DMS79 (cell line): ENCODE results near the gene LY9.

ENCODE experiments used
- DNase-seq: peaks from one replicate; lab custom pipeline; 2025; lab: John Stamatoyannopoulos, UW

The LY9 gene, protein sequence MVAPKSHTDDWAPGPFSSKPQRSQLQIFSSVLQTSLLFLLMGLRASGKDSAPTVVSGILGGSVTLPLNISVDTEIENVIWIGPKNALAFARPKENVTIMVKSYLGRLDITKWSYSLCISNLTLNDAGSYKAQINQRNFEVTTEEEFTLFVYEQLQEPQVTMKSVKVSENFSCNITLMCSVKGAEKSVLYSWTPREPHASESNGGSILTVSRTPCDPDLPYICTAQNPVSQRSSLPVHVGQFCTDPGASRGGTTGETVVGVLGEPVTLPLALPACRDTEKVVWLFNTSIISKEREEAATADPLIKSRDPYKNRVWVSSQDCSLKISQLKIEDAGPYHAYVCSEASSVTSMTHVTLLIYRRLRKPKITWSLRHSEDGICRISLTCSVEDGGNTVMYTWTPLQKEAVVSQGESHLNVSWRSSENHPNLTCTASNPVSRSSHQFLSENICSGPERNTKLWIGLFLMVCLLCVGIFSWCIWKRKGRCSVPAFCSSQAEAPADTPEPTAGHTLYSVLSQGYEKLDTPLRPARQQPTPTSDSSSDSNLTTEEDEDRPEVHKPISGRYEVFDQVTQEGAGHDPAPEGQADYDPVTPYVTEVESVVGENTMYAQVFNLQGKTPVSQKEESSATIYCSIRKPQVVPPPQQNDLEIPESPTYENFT

DNA sequence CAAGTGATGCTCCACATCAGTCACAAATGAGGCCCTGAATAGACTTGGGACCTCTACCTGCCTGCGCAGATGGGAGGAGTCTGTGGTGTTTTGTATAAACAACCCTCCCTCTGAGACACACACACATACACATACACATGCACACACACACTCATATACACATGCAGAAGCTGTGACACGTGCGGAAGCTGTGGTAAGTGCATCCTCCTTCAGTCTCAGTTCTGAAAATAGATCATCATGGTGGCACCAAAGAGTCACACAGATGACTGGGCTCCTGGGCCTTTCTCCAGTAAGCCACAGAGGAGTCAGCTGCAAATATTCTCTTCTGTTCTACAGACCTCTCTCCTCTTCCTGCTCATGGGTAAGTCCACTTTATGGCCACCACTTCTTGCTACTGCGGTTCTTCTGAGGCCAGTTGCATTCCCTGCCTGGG lies at the start of gene LY9:
LY9 (plus strand) TSS at position 224 of the 433 bp plus-strand sequence; CDS start at position 238, 14 bp downstream.
- no peak for DNase-seq

DNA sequence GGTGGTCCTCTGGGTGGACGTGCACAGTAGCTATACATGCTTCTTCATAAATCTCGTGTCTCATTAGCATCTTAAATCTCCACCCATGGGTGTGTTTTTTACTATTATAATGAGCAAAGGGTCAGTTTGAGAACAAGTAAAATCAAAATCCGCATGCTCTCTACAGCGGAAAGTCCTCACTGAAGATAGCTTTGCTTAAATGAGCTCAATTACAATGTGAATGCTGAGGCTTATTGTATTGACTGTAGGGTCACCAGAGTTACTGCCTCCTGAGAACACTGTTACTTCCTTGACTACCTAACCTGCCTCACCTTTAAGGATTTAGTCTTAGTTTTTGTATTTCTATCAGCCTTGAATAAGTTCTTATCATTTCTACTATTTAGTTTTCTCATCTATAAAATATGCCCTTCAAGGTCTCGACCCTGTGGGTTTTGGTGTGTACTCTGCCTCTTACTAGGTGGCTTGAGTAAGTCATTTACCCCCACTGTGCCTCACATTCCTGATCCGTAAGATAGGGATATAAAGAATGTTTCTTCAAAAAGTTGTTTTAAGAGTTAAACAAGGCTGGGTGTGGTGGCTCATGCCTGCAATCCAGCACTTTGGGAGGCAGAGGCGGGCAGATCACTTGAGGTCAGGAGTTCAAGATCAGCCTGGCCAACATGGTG lies 49.0 kb upstream of the LY9 start:
- no peak for DNase-seq

DNA sequence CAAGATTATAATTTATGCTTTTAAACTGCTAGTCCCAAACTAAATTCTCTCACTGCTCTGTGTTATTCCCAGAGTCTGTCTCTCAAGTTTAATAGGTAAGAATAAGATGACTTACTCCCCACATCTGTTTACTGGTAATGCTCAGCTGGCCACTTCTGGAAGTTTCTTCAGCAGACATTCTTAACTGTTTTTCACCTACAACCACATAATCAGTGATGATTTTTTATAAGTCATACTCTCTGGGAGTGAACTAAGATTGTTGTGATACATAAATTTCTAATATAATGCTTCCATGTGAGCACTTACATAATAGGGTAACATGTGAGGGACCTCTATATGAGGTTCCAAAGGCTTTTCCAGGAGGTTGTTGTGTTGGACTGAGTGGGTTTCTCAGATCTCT lies 48.3 kb upstream of the LY9 start:
- DNase-seq = no peak

DNA sequence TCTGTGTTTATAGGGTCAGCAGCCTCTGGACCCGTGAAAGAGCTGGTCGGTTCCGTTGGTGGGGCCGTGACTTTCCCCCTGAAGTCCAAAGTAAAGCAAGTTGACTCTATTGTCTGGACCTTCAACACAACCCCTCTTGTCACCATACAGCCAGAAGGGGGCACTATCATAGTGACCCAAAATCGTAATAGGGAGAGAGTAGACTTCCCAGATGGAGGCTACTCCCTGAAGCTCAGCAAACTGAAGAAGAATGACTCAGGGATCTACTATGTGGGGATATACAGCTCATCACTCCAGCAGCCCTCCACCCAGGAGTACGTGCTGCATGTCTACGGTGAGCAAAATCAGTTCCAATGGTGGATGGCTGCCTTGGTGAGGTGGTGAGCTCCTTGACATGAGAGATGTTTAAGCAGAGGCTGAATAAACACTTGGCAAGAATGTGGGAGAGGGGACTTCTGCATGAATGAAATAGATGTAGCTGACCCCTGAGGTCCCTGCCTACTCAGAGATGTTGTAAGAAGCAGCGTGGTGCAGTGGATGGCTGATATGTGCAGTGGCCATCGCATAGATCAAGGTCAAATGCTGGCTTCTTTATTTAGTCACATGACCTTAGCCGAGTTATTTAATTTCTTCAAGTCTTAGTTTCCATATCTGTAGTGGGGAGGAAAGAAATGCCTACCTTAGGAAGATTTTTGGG lies 47.6 kb upstream of the LY9 start:
- DNase-seq = no peak

DNA sequence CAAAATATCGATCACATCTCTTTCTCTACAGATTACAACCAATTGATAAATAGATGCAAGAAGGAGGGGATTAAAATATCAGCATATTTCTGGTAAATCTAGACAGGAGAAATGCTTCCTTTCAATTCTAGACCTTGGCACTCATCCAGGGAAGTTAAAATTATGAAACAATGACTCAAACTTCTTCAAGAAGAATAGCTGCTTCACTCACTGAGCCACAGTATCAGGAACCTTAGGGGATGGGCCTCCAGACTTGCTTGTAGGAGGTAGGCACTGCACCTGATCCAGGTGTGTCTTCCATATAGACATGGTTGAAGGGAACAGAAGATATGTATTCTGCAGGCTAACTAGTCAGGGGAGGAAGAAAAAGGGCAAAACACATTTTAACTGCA lies 47.1 kb upstream of the LY9 start:
- no peak for DNase-seq

DNA sequence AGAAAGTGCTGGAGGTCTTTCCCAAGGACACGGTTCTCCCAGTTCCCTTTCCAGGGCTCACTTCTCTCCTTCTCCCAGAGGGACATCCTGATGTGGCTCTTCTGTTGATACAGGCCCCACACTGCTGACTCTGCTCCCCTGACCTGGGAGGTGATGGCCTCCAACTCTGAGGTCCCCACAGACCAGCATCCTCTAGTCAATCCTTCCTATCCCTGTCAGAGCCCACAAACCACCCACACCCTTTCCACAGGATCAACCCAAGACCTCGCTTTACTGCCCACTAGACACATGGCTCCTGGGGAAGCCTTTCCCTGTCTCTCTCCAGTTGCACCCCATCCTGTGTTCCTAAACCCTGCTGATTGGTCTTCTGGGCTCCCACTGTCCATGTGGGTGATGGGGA lies 45.4 kb upstream of the LY9 start:
- DNase-seq = no peak

DNA sequence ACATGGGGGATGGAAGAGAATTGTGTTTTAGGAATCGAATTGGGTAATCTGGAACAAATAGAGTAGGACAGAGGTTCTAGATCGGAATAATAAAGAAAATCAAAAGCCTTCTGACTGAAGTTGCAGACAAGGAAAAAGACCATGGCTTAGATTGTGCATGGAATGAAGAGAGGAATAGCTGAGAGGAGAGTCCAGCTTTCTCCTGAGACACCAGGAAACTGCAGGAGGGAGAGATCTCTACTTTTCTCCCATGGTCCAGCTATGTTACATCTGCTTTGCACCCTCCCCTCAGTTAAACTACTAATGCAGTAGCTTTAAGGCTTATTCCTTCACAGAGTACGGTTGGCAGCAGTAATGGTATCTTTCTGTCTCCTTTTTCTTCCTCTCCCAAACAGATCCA lies 43.6 kb upstream of the LY9 start:
- no peak for DNase-seq

DNA sequence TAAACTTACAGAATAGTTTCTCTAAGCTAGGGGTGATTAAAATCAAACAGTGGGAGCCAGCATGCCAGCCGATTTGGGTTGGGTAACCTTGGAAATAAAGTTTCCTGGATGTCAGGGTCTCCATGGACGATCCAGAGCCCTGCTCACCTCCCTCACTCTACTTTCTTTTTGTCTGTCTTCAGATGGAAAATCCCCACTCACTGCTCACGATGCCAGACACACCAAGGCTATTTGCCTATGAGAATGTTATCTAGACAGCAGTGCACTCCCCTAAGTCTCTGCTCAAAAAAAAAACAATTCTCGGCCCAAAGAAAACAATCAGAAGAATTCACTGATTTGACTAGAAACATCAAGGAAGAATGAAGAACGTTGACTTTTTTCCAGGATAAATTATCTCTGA lies 43.0 kb upstream of the LY9 start:
- no peak for DNase-seq

DNA sequence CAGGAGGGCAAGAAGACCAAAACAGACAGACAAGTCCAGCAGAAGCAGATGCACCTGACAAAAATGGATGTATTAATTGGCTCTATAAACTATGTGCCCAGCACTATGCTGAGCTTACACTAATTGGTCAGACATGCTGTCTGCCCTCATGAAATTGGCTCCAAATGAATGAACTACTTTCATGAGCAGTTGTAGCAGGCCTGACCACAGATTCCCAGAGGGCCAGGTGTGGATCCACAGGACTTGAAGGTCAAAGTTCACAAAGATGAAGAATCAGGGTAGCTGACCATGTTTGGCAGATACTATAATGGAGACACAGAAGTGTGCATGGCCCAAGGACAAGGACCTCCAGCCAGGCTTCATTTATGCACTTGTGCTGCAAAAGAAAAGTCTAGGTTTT lies 42.4 kb upstream of the LY9 start:
- no peak for DNase-seq

DNA sequence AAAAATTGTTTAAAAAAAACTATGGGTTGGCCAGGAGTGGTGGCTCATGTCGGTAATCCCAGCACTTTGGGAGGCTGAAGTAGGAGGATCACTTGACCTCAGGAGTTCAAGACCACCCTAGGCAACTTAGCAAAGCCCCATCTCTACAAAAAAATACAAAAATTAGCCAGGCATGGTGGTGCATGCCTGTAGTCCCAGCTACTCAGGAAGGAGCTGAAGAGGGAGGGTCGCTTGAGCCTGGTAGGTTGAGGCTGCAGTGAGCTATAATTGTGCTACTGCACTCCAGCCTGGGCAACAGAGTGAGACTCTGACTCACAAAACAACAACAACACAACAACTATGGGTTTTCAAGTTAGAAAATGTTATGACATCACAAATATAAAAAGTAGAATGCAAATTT lies 40.5 kb upstream of the LY9 start:
- DNase-seq = no peak

DNA sequence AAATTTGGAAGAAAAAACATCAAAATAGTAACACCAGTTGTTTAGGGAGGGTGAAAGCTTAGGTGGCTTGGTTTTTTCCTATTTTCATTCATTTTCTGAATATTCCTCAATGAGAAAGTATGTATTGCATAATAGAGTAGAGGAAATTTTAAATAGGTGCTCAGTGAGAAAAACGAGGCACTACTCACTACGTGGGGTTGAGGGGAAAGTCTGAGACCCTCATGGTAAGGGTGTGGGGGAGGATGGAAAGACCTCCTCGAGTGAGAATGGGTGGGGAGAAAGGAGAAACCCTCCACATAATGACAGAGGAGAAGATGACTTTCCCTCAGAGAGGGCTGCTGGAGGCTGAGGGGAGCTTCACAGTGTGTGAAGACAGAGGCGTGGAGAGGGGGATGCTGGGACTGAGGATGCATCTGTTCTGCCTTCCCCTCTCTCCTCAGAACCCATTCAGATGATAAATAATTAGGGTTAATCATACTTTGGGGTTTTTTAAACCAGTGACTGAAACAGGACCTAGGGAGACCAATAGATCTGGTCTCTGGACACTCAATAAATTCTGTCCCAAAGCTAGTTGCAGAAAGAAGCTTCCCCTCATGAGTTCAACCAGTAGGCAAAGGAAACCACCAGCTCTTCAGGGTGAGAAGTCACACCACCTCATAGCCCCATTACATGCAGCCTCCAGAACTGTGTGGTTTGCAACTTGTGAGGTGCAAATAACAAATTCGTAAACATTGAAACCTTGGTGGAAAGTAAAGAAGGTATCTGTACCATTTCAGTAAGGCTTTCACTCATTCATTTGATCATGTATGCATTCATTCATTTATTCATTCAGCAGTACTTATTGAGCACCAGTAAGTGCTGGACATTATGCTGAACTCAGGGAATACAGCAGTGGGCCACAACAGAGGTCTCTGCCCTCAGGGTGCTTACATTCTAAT lies 39.8 kb upstream of the LY9 start:
- no peak for DNase-seq

DNA sequence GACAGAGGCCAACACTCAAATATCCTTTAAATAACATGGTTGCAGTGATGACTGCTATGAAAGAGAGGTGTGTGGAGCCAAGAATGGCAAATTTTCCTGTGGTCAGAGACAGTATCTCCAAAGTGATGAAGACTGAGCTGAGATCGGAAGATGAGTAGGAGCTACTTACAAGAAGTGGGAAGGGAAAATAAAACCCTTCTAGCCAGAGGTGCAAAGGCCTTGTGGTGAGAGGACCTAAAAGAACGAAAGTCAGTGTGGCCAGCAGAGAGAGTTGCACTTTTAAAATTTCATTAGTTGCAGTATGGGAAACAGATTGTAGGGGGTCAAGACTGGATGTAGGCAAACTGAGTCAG lies 39.1 kb upstream of the LY9 start:
- no peak for DNase-seq

DNA sequence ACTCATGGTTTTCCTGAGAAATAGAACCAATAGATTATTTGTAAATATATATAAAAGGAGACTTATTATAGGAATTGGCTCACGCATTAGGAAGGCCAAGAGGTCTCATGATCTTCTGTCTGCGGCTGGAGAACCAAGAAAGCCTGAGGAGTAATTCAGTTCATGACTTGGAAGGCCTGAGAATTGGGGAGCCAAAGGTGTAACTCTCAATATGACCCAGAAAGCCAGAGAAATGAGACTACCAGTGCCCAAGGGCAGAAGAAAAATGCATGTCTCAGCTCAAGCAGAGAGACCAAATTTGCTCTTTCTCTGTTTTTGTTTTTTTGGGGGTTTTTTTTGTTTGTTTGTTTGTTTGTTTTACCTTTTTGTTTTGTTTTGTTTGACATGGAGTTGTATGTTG lies 37.5 kb upstream of the LY9 start:
- DNase-seq = no peak

DNA sequence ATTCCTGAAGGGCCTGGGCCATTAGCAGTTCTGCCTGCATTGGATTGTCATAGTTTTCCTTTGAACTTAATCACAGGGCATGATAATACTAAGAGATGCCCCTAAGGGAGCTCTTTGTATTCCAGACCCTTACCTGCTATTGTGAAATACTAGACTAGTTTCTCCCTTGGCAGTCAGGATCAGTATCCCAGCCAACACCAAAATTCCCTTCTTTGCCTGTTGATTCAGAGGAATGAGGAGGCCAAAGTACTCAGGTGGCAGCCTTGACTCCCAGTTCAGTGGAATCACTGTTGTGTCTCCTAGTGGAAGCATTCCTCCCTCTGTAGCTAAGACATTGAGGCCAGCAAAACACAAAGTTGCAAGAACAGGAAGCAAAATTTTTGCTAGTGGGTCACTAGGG lies 36.2 kb upstream of the LY9 start:
- DNase-seq = no peak

DNA sequence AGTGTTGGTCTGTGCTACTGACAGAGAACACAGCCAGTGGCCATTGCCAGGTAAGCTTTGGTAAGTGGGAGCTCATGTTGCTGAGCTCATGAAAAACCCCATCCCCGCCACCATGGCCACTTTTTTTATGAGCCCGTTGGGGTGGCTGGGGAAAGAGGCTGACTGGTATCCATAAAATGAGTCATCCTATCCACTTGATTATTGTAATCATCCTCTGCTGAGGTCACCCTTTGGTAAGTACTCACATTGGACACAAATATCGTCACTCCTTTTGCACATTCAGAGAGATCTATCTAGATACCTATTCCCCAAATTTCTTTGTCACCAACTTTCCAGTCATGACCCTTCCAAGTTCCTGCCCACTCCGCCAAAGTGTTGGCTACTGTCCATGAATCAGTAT lies 34.9 kb upstream of the LY9 start:
- DNase-seq = no peak

DNA sequence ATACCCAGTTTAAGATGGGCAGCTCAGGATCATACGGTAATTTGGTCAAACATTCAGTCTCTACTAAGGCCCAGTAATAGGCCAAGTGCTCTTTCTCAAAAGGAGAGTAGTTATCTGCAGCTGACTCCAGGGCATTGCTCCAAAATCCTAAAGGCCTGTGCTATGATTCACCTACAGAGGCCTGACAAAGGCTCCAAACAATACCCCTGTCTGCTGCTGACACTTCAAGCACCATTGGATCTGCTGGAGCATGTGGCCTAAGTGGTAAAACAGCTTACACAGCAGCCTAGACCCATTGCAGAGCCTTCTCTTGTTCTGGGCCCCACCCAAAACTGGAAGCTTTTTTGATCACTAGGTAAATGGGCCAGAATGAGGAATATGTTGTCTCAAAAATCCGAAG lies 34.1 kb upstream of the LY9 start:
- DNase-seq = no peak

DNA sequence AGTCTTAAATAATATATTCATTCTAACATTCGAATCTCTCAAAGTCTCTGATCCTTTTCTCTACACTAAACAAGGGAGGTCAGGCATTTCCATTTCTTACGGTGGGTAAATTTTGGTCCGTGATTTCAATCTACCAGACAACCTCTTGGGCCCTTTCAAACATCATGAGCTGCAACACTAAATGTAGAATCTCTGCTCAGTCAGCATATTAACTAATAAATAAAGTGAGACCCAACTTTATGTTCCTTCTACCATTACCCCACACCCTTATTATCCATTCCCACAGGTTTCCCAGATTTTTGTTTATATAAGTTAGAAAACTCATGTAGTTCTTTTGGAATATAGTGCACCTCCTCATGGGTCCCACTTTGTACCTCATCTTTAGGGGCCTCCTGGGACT lies 32.0 kb upstream of the LY9 start:
- no peak for DNase-seq

DNA sequence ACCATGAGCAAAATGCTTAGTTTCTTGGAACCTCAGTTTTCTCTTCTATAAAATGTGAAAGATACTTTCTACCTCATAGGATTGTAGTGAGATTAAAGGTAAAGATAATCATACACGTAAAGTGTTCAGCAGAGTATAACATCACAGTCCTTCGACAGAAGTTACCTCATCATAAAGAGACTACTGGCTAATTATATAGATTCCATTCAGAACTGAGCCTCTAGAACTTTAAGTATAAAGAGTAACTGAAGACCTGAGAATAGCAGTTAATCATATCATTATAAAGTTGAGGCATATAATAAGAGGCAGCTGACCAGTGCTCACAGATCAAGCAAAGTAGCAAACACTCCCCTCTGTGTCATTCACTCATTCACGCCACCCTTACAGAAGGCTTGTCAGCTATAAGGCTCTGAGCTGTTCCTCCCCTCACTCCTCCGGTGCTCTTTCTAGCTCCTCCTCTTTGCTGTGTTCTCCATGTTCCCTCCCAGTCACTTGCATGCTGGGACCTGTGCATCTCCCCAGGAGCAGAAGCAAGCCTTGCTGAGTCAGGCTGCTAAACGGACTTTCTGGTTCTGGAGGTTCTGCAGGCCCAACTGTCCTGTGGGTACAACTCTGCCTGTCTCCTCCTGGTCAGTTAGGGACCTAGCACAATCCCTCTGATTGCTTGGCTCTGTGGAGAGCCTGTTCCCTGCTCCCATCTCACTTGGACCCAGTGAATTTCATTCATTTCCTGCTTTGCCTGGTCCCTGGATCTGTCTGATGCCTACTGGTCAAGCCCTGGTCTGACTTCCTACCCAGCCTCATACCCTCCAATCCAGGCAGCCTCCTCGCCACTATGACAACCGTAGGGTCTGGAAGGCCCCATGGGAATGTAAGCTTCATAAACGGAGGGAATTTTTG lies 28.3 kb upstream of the LY9 start:
- DNase-seq = no peak

DNA sequence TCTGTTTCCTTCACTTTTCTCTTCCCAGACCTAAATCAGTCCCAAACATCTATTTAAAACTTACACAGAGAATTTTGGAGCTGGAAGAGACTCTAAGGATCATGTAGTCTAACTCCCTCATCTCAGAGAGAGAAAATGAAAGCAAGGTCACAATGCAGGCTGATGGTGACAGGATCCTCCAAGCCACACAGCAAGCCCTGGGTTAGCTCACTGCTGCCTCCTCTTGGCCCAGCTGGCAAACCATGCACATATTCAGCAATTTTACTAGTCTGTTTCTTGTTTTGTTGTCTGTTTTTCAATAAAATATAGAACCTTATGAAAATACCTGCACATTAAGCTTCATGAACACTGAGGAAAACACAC lies 27.7 kb upstream of the LY9 start:
- no peak for DNase-seq

DNA sequence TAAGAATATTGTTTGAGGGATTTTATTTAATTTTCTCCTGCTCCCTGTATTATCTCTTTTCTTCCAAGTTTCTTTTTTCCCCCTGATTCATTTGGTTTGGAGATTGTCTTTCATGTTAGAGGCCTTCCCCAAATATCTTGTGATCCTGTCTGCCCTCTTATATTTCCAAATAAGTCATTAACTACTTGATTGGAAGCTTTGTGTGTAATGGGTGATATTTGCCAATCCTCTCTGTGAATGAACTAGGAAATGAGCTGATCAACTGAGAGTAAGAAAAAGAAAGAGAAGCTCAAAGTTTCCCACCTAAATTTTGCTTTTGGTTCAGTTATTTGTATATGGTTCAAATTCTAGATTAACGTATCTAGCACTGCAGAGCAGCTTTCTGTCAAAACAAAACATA lies 23.6 kb upstream of the LY9 start:
- no peak for DNase-seq

DNA sequence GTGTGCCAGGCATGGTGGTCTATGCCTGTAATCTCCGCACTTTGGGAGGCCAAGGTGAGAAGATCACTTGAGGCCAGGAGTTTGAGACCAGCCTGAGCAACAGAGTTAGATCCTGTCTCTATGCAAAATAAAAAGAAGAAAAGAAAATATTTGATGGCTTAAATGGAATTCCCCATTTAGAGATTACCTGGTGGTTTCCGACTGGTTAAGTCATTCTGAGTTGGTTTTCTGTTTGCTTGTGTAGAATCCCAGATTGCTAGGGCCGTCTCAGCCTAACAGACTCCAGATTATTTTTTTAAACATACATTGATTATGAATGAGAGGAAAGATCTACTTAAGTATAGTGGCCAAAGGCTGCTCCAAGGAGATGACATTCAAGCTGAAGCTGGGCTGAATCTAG lies 22.9 kb upstream of the LY9 start:
- DNase-seq = no peak
